ENCODE measurements around the gene NOD1.

Gene NOD1

GRCh38 chr7:30450240-30450982 lies 28.2 kb downstream of the NOD1 start:
- DNase-seq (ENCODE audit: low read depth) = no peak

- no peak for DNase-seq (ENCODE audit: low read depth)
Observed at GRCh38 chr7:30448461-30449189, 30.0 kb downstream of the NOD1 start.

- no peak for DNase-seq (ENCODE audit: low read depth)
Observed at GRCh38 chr7:30447466-30447865, 31.1 kb downstream of the NOD1 start.

GRCh38 chr7:30446266-30446665 lies 32.3 kb downstream of the NOD1 start:
- DNase-seq (ENCODE audit: low read depth) = no peak

- DNase-seq (ENCODE audit: low read depth) = peak; percentile 69
Observed at GRCh38 chr7:30445770-30446169, 32.8 kb downstream of the NOD1 start.

- DNase-seq (ENCODE audit: low read depth) = no peak
Observed at GRCh38 chr7:30437823-30438574, 40.6 kb downstream of the NOD1 start.

GRCh38 chr7:30436518-30436917 lies 42.1 kb downstream of the NOD1 start:
- DNase-seq (ENCODE audit: low read depth) = no peak

- DNase-seq (ENCODE audit: low read depth) = no peak
Observed at GRCh38 chr7:30436046-30436445, 42.5 kb downstream of the NOD1 start.

GRCh38 chr7:30434140-30434799 lies 44.3 kb downstream of the NOD1 start:
- DNase-seq (ENCODE audit: low read depth) = no peak

GRCh38 chr7:30433506-30433905 lies 45.1 kb downstream of the NOD1 start:
- DNase-seq (ENCODE audit: low read depth) = no peak

GRCh38 chr7:30433082-30433481 lies 45.5 kb downstream of the NOD1 start:
- peak; percentile 82 for DNase-seq (ENCODE audit: low read depth)

- no peak for DNase-seq (ENCODE audit: low read depth)
Observed at GRCh38 chr7:30430777-30431176, 47.8 kb downstream of the NOD1 start.

- DNase-seq (ENCODE audit: low read depth) = no peak
Observed at GRCh38 chr7:30430276-30430675, 48.3 kb downstream of the NOD1 start.

GRCh38 chr7:30429156-30429530 lies 49.4 kb downstream of the NOD1 start:
- no peak for DNase-seq (ENCODE audit: low read depth)

GRCh38 chr7:30428246-30429155 lies 50.1 kb downstream of the NOD1 start:
- DNase-seq (ENCODE audit: low read depth) = no peak

GRCh38 chr7:30427296-30428070 lies 51.1 kb downstream of the NOD1 start:
- DNase-seq (ENCODE audit: low read depth) = no peak

GRCh38 chr7:30424506-30424905 lies 54.1 kb downstream of the NOD1 start:
- DNase-seq (ENCODE audit: low read depth) = no peak

- no peak for DNase-seq (ENCODE audit: low read depth)
Observed at GRCh38 chr7:30423788-30424505, 54.6 kb downstream of the NOD1 start.

GRCh38 chr7:30422922-30423321 lies 55.7 kb downstream of the NOD1 start:
- DNase-seq (ENCODE audit: low read depth) = peak; percentile 48

- DNase-seq (ENCODE audit: low read depth) = no peak
Observed at GRCh38 chr7:30421647-30422196, 56.9 kb downstream of the NOD1 start.

Measured in iris pigment epithelial cell (primary cell).